ENCODE results near the gene PNKP. TPM values are rescaled to one million over a fixed set of nuclear protein-coding genes. Genes with fewer than 3 reads are reported as not detected.

The PNKP gene
- polyA plus RNA-seq, 1 donor from 2014 or later, result 43.1 TPM

DNA sequence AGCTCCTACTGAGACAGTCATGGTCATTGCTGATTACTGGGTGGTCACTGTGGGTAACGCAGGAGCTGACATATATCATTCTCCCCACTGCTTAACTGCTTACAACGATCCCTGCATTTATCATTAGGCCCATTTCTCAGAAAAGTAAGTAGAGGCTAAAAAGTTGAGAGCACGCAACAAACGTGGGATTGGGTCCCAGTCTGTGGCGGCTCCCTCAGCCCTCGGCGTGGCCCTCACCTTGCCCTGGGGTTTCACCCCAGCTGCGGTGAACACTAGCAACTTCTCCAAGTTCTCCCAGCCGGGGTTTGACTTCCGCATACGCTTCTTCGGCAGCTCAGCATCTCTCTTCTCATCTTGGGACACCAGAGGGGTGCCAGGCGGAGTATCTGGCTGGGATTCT lies 2.5 kb downstream of the PNKP start:
- no peaks in the 10 kb centered on the region for H3K27me3 ChIP-seq (ENCODE audit: insufficient read depth, low read depth, low read length)
- H3K79me2 ChIP-seq (replicated peaks; ENCODE audit: insufficient read depth, low read length), result peaks cover 22% of the 10 kb centered on the region
- no peaks in the 10 kb centered on the region for H3F3A ChIP-seq (ENCODE audit: insufficient read depth, low read length, poor library complexity, severe bottlenecking)
- peak overlapping the region; percentile 77 for H3K4me3 ChIP-seq (ENCODE audit: low read length)
- H2AFZ ChIP-seq (ENCODE audit: low read depth, low read length), result no peak overlapping the region
- H3K9me2 ChIP-seq (ENCODE audit: insufficient read depth, low read length), result no peaks in the 10 kb centered on the region
- no peak overlapping the region for H3K9ac ChIP-seq (ENCODE audit: low read length)
- no peak overlapping the region for H3K4me2 ChIP-seq (ENCODE audit: low read length)
- H3K9me3 ChIP-seq (ENCODE audit: low read length), result no peaks in the 10 kb centered on the region
- no peaks in the 10 kb centered on the region for H4K20me1 ChIP-seq (ENCODE audit: insufficient read depth)
- no peak overlapping the region for H3K27ac ChIP-seq (ENCODE audit: low read length)
- TF ChIP-seq RAD21 (conservative IDR thresholded peaks at IDR 0.05) (no peak), REST (IDR thresholded peaks at IDR 0.05; ENCODE audit: borderline replicate concordance) (no peak), SMC3 (conservative IDR thresholded peaks at IDR 0.05; ENCODE audit: poor library complexity) (no peak), EZH2 (IDR thresholded peaks at IDR 0.05; ENCODE audit: borderline replicate concordance, insufficient read depth, low read length, poor library complexity, severe bottlenecking) (no peak), EP300 (conservative IDR thresholded peaks at IDR 0.05; ENCODE audit: poor library complexity, severe bottlenecking) (no peak), POLR2AphosphoS5 (IDR thresholded peaks at IDR 0.05) (no peak)
- no peaks in the 10 kb centered on the region for H3K36me3 ChIP-seq (ENCODE audit: insufficient read depth, low read length)

GRCh38 chr19:49863935-49864320 lies 3.4 kb downstream of the PNKP start:
- Histone ChIP-seq H3K9ac (ENCODE audit: low read length) (no peak overlapping the region), H3K27ac (ENCODE audit: low read length) (no peak overlapping the region), H3K9me2 (ENCODE audit: insufficient read depth, low read length) (no peaks in the 10 kb centered on the region), H3K79me2 (replicated peaks; ENCODE audit: insufficient read depth, low read length) (peaks cover 22% of the 10 kb centered on the region), H3K36me3 (ENCODE audit: insufficient read depth, low read length) (no peaks in the 10 kb centered on the region), H3K4me2 (ENCODE audit: low read length) (no peak overlapping the region), H3F3A (ENCODE audit: insufficient read depth, low read length, poor library complexity, severe bottlenecking) (no peaks in the 10 kb centered on the region), H3K9me3 (ENCODE audit: low read length) (no peaks in the 10 kb centered on the region), H3K4me3 (ENCODE audit: low read length) (no peak overlapping the region), H2AFZ (ENCODE audit: low read depth, low read length) (no peak overlapping the region), H3K27me3 (ENCODE audit: insufficient read depth, low read depth, low read length) (no peaks in the 10 kb centered on the region), H4K20me1 (ENCODE audit: insufficient read depth) (no peaks in the 10 kb centered on the region)
- TF ChIP-seq TAF1 (IDR thresholded peaks at IDR 0.05; ENCODE audit: low read depth) (no peak), MXI1 (conservative IDR thresholded peaks at IDR 0.05; ENCODE audit: poor library complexity, severe bottlenecking) (no peak), EP300 (conservative IDR thresholded peaks at IDR 0.05; ENCODE audit: poor library complexity, severe bottlenecking) (no peak)
- TF ChIP-seq, protein P1, sequence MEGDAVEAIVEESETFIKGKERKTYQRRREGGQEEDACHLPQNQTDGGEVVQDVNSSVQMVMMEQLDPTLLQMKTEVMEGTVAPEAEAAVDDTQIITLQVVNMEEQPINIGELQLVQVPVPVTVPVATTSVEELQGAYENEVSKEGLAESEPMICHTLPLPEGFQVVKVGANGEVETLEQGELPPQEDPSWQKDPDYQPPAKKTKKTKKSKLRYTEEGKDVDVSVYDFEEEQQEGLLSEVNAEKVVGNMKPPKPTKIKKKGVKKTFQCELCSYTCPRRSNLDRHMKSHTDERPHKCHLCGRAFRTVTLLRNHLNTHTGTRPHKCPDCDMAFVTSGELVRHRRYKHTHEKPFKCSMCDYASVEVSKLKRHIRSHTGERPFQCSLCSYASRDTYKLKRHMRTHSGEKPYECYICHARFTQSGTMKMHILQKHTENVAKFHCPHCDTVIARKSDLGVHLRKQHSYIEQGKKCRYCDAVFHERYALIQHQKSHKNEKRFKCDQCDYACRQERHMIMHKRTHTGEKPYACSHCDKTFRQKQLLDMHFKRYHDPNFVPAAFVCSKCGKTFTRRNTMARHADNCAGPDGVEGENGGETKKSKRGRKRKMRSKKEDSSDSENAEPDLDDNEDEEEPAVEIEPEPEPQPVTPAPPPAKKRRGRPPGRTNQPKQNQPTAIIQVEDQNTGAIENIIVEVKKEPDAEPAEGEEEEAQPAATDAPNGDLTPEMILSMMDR (IDR thresholded peaks at IDR 0.05; ENCODE audit: poor library complexity, severe bottlenecking), result no peak

Data from neural cell (in vitro differentiated cells).